ENCODE data around the gene NFATC1.
A peak's percentile ranks its signal among the peaks of the same experiment; 100 is the strongest.

The NFATC1 gene

GRCh38 chr18:79506191-79507075, 110.7 kb downstream of the NFATC1 start:
- DNase-seq (ENCODE audit: low read depth in 1 of 2, low spot score in 1 of 2), result no peak

DNA sequence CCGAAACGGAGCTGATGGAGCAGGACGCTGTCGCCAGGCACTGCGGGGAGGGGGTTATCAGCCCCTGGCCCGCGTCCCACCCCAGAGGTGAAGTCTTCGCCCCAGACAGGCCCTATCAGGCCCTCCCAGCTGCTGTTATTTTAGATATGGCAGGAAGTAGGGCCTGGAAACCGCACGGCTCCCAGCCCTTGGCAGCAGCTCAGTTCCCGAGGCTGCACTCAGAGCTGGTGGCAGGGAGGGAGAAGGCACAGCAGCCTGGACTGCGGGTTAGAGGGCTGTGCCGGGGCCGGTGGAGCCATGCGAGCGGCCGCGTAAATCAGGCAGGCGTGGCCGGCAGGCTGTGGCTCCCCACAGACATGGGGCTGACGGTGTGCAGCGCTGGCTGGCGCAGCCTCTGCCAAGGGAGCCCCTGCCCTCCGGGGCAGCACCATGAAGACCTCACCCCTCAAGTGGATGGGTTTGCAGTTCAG, 111.4 kb downstream of the NFATC1 start:
- DNase-seq (ENCODE audit: low read depth in 1 of 2, low spot score in 1 of 2), result no peak

DNA sequence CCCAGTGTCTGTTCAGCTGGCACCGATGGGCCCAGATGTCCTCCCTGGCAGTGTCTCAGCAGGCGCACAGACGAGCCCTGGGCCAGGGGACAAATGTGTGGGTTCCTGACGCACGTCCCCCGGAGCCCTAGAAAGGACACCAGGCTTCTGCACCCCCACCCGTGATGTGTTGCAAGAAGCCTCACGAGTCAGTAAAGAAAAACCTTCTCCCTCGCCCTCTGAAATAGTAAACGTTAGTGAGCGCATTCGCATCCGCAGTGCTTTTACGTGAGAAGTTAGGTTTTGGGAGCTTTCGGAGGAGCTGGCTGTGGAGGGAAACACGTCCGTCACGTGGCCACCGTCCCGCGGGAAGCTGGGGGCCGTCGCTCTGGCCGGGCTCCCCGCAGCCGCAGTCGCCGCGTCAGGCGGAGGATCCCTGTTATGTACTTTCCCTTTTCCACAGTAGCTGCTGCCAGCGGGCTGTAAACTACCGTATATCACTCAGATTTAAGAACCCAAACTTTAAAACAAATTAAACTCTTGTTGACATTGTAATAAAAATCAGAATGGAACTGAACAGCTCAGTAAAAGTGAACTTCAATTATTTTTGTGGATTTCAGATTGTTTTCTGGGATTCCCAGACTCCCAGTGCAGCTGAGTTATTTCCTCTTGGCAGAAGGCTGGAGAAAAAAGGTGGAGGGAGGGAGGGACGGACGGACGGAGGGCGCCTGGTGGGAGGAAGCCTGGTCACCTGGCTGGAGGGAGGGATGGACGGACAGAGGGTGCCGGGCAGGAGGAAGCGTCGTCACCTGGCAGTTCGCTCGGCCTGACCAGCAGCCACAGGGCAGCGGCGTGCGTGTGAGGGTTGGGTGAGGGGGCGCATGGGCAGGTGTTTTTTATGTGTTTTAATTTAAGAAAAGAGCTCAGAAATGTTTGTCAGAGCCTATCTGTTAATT, 112.1 kb downstream of the NFATC1 start:
- DNase-seq (ENCODE audit: low read depth in 1 of 2, low spot score in 1 of 2), result no peak

DNA sequence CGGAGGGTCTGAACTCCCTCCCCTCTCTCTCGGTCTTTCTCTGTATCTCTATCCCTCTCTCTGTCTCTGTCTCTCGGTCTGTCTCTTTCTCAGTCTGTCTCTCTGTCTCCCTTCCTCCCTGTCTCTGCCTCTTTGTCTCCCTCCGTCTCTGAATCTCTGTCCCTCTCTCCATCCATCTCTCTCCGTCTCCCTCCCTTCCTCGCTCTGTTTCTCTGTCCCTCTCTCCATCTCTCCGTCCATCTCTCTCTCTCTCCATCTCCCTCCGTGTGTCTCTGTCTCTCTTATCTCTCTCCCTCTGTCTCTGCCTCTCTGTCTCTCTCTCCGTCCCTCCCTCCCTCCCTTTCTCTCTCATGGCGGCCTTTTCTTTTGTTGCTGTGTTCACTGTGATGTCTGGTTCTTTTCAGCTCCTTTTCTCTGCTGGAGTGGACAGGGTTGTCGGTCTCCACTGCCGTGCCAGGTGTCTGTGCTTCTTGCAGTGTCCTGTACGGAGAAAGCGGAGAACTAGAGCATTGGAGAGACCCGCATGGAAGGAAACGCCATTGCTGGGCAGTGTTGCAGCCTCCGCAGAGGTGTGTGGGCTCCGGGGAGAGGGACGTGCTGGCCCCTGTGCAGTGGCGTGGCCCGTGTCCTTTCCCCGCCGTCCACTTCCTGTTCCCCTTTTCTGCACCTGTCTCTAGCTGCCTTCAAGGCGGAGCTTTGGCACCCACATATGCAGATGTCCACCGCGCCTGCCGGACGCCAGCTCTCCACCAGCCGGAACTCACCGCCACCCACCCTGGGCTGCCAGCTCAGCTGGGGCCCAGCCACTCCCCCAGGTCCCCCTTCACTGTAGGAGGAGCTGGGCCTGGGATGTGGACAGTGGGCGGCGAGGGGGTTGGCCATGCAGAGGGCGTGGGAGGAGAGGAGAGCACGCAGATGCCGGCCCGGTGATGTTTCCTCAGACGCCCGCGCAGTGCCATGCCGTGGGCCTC, 113.1 kb downstream of the NFATC1 start:
- DNase-seq (ENCODE audit: low read depth in 1 of 2, low spot score in 1 of 2), result no peak

- no peak for DNase-seq (ENCODE audit: low read depth in 1 of 2, low spot score in 1 of 2)
Observed at GRCh38 chr18:79509536-79509930, 113.8 kb downstream of the NFATC1 start.

DNA sequence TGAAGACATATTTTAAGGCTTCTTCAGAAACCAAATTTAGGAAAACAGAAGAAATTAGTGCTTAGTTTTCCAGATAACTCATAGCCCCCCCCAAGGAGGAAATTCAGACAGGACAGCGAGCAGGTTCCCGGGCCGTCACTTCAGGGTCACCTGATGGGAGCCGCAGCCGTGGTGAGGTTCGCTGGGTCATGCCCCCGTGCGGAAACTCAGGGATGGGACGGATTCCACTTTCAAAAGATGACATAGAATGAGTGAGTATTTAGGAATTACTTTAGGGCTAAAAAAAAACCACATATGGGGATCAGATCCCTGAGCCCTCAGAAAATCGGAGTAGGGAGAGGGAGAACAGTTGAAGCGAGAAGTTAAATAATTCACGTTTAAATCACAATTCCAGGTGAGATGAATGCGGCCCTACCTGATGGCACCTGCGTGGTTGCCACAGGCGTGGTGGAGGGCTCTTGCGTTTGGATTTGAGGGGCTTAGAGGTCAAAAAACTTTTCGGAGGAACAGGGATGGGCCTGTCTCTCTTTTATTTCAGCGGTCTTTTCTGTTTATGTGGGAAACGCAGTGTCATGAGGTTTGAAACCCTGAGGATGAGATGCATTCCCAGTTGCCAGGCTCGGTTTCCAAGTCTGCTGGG, 114.4 kb downstream of the NFATC1 start:
- no peak for DNase-seq (ENCODE audit: low read depth in 1 of 2, low spot score in 1 of 2)

DNA sequence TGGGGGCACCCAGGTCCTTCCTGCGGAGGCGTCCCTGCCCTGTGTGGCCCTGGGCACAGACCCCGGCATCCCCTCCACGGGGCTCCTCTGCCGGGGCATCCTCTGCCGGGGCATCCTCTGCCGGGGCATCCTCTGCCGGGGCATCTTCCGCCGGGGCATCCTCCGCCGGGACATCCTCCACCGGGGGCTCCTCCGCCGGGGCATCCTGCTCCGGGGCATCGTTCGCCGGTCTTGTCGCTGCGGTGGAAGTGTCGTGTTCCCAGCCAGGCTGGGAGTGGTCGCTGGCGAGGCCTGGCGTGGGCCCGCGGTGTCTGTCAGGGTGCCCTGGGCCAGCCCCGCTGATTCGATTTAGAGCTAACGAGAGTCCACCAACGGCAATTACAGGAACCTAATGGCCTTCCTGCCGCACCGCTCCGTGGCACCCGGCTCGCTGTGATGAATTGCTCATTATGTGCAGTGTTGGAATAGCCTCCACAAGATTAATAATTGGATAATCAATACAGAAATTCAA, 115.1 kb downstream of the NFATC1 start:
- peak in 1 of 2 donors; percentile 1 for DNase-seq (ENCODE audit: low read depth in 1 of 2, low spot score in 1 of 2)

- DNase-seq (ENCODE audit: low read depth in 1 of 2, low spot score in 1 of 2), result peak in 1 of 2 donors; percentile 1
Observed at GRCh38 chr18:79511271-79511670, 115.5 kb downstream of the NFATC1 start.

- peak in 1 of 2 donors; percentile 3 for DNase-seq (ENCODE audit: low read depth in 1 of 2, low spot score in 1 of 2)
Observed at GRCh38 chr18:79511671-79512301, 116.1 kb downstream of the NFATC1 start.

DNA sequence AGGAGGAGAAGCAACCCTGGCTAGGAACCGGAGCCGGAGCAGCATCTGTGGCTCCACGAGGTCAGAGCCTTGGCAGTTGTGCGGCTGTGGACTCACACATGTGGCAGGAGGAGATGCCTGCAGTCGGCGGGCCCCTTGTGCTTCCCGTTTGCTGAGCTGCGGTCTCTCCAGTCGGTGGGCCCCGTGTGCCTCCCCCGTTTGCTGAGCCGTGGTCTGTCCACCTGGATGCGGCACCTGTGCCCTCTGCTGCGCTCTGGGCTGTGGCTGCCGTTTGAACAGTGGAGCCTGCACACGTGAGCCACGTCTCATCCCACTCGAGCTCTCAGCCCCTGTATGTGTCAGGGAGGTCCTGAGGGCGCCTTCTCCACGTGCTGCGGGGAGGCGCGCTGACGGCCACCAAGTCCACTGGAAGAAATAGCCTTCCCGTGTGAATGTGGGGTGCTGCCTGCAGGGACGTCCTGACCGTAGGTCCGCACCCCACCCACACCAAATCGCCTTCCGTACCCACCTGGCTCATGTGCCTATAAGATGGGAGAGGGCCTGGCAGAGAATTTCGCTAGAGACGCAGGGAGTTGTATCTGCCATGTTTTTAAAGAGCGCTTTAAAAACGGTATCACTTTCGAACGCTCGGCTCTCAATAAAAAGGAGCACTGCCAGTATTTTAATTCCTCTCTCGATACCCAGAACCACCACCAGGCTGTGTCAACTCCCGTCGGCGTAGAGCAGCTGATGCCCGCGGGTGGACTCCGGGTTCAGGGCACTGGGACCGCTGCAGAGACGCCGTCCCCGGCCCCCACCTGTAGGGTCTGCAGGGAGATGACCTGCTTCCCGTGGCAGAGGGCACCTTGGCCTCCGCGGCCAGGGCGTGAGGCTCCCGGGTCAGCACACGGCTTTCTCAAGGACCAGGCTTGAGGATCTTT, 117.0 kb downstream of the NFATC1 start:
- DNase-seq (ENCODE audit: low read depth in 1 of 2, low spot score in 1 of 2), result no peak

GRCh38 chr18:79513381-79514081, 117.8 kb downstream of the NFATC1 start:
- DNase-seq (ENCODE audit: low read depth in 1 of 2, low spot score in 1 of 2), result no peak

GRCh38 chr18:79515331-79515730, 119.6 kb downstream of the NFATC1 start:
- DNase-seq (ENCODE audit: low read depth in 1 of 2, low spot score in 1 of 2), result no peak

DNA sequence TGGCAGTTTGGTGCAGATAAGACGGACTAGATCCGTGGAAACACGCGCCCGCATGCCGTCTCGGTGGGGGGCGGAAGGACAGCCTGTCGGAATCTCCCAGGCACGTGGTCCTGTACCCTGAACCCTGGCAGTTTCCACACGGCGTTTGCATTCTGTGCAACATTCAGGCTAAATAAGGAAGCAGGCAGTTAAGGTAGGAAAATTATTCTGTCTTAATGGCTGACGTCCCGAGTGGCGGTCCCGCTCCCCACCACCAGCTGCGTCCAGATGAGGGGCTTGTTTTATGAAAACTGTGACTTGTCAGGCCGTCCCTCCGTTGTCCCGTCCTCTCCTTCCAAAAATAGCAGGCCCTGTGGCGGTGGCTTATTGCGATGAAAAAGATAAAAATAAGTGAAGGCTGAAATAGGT, 120.2 kb downstream of the NFATC1 start:
- DNase-seq (ENCODE audit: low read depth in 1 of 2, low spot score in 1 of 2), result no peak

DNA sequence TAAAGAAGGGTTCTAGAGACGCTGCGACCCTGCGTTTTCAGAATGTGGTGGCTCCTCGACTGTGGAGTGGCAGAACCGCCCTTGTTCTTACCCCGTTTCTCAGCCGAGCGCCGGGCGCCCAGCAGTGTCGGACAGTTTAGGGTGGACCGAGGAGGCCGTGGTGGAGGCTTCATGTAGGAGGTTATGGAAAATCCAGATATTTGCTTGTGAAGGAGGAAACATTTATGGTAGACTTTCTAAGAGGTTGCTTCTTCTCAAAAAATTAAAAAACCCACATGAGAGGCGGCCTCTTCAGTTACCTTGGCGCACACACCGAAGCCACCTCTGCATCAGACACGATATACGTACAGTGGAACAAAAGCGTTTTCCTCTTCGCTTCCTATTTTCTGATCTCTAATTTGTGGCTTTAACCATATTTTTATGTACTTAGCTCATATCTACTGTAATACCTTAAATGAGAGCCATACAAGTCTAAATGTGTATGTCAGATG, 120.8 kb downstream of the NFATC1 start:
- no peak for DNase-seq (ENCODE audit: low read depth in 1 of 2, low spot score in 1 of 2)

DNA sequence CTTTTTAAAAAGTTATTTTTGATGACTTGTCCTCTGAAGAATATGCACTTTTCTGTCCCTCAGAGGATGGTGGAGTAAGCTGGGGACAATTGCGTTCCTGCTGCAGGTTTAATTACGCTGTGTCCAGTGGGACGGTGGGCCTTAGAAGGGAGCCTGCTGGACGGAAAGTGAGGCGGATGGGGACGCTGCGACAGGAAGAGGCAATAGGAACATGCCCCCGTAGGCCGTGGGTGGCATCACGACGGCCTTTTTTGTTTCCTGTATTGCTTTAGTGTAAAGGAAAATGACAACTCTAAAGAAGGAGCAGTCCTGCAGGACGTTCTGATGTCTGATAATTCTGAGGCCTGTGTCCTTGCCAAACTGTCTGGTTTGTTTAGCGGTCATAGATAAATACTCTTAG, 121.6 kb downstream of the NFATC1 start:
- no peak for DNase-seq (ENCODE audit: low read depth in 1 of 2, low spot score in 1 of 2)

DNA sequence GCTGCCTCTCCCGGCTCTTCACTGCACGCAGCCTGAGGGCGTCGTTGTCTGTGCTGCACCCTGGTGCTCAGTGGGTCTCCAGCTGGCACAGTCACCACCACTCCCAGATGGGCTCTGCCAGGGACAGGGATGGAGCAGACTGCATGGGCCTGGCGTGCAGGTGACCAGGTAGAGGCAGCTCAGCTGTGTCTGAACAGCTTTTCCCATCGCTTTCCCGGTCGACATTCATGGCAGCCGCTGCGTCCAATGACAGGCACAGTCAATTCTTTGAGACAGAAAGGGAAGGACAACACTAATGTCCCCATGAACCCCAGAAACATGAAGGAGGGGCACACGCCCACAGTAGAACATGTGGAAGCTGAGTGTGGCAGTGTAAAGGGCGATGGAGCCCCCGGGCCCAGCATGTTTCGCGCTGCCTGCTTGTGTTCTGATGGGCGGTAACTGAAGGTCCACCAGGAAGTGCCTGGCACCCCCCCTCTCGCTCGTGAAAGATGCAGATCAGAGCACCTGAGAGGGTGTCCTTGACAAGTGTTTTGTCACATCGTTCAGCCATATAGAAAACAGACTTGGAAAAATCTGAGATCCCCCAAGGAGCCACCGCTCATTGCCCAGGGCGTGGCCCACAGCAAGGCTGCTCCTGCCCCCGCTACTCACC, 122.4 kb downstream of the NFATC1 start:
- no peak for DNase-seq (ENCODE audit: low read depth in 1 of 2, low spot score in 1 of 2)

DNA sequence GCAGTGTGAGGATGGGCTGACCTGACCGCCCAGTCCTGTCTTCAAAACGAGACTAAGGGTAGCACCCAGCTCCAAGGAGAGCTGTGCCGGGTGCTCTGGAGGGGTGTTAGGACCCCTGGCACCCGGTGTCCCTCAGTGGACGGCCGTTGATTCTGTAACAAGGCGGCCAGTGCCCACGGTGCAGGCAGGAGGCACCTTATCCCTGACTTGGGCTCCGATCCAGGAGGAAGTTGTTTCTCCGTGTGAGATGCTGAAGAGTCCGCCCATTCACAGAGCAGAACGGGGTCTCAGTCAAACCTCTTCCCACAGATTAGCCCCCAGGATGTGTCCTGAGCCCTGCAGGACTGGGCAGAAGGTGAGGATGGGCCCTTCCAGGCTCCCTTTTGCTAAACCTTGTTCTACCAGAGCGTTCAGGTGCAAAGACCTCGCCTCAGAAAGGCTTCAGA, 123.0 kb downstream of the NFATC1 start:
- DNase-seq (ENCODE audit: low read depth in 1 of 2, low spot score in 1 of 2), result no peak

All from activated T-helper 1 cell treated with anti-CD3 and anti-CD28 coated beads, Interleukin-2, amount 50 U/mL, for 16 hours (primary cell).